Dermis microvascular lymphatic vessel endothelial cell (primary cell): Measurements from ENCODE around the gene ATP9A. TPM values are rescaled to one million over a fixed set of nuclear protein-coding genes. Genes with fewer than 3 reads are reported as not detected.
A peak's percentile ranks its signal among the peaks of the same experiment; 100 is the strongest.
"Not testable (repeated sequence)": the region's sequence is repeated elsewhere in the genome, so short reads cannot be mapped to it uniquely, and the experiment has no call there.

ENCODE experiments used
- DNase-seq, 2 donors: peaks; one replicate each; pipeline versions ENCODE4 v3.0.0 to v3.0.0-alpha.2; 2010; ENCODE audit warnings: low read depth in 2 of 2
- total RNA-seq: library from RNA; depleted of rRNA; stranded (reverse); fragments of >200 nt; gene quantifications from 2 replicates; pipeline ENCODE4 v1.2.1, GENCODE V29; 2014

The ATP9A gene
- total RNA-seq, 1 donor from 2014 or later, result 54.0 TPM

GRCh38 chr20:51757226-51757625 is 11.0 kb downstream of the ATP9A start:
- no peak for DNase-seq

GRCh38 chr20:51756653-51757052 is 11.5 kb downstream of the ATP9A start:
- DNase-seq, result no peak

GRCh38 chr20:51753220-51753619 is 15.0 kb downstream of the ATP9A start:
- DNase-seq, result not testable (repeated sequence)

- DNase-seq, result peak; percentile 78 to 90
Observed at GRCh38 chr20:51752343-51752951, 15.7 kb downstream of the ATP9A start.

DNA sequence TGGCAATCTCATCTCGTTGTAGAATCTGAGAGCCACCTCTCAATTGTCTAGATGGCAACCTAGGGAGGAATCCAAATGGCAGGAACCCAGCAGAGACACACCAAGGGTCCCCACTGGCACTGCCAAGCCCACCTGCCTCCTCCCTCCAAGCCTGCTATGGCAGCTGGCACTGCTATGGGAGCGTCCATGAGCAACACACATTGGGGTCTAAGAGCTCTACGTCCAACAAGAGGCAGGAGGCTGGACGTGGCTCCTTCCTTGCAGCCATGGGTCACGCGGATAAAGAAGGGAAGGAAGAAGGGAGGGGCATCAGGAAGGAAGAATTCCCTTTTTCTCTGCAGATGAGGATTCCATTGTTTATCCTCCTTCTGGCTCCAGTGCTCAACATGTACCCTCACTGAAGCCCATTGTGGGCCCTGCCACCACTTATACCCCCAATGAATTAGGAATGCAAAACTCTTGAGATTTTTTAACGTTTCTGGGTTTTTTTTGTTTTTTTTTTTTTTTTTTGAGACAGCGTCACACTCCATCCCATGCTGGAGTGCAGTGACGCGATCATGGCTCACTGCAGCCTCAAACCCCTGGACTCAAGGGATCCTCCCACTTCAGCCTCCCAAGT is 17.3 kb downstream of the ATP9A start:
- DNase-seq, result peak in 1 of 2 donors; percentile 12

DNA sequence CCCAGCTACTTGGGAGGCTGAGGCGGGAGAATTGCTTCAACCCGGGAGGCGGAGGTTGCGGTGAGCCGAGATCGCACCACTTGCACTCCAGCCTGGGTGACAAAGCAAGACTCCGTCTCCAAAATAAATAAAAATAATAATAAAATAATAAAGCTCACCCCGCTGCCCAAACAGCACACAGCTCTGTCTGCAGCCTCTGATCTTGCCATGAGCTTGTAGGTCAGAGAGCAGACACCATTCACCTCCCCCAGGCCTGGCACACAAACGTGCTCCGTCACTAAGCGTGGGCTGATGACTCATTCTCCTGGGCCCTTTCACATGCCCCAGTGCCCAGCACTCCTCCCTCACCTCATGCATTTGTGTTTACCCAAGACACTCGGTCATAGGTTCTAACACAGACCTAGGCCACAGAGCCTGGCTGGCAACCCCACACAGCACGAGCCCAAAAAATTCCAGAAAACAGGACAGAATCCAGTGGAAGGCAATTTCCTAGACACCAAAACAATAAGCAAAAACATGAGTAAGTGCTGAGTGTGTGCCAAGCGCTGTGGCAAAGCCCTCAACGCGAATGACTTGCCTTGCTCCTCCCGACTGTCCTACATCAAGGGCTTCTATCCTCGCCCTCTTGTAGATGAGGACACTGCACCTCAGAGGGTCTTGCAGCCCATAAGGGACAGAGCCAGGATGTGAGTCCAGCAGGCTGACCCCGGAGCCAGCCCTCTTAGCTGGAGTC is 18.0 kb downstream of the ATP9A start:
- peak; percentile 96 to 99 for DNase-seq

GRCh38 chr20:51749674-51750036 is 18.5 kb downstream of the ATP9A start:
- DNase-seq, result peak; percentile 27 to 67

DNA sequence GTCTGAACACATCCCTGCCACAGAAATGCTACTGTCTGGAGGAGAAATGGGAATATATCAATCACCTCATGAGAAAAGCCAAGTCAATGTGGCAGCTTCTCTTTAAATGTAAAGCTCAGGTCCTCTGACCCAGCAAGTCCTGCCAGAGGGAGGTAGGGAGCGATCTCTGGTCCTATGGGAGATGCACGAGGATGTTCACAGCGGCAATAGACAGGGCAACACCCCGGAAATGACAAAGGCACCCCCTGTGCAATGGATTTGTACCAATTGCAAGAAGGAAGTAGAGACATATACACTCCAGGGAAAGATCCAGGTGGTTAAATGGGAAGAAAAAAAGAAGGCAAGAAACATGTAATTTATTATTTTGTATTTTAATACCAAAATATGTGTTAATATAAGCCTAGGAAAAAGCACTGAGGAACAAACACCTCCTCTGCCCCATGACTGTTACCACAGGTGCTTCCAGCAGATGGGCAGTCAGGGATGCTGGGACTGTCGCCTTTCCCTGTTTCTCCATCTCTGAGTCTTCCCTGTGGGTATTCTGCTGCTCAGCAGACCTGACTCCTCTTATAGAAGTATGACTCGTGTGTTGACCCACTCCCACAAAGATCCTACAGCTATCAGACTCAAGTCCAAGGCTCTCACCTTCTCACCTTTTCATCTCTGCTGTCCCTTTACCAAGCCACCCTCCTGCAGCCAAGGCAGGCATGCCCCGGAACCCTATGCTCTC is 20.8 kb downstream of the ATP9A start:
- no peak for DNase-seq

DNA sequence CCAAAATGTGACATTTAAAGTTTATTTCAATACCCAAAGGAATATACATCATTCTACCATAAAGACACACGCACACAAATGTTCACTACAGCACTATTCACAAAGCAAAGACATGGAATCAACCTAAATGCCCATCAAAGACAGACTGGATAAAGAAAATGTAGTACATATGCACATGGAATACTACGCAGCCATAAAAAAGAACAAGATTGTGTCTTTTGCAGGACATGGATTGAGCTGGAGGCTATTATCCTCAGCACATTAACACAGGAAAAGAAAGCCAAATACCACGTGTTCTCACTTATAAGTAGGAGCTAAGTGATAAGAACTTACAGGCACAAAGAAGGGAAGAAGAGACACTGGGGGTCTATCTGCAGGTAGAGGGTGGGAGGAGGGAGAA is 22.4 kb downstream of the ATP9A start:
- DNase-seq, result no peak

DNA sequence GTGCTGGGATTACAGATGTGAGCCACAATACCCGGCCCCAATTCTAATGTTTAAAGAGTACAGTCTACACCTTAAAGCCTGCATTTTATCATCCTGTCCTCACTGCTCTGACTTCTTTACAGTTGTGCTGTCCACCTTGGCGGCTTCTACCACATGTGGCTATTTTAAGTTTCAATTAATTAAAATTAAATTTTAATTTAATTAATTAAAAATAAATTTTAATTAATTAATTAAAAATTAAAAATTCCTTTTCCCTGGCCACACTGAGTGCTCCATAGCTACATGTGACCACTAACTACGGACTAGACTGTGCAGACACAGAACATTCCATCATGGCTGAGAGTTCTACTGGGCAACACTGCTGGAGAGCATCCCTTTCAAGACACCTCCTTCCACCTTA is 27.4 kb downstream of the ATP9A start:
- DNase-seq, result no peak

- DNase-seq, result not testable (repeated sequence)
Observed at GRCh38 chr20:51740308-51740707, 27.9 kb downstream of the ATP9A start.

- DNase-seq, result no peak
Observed at GRCh38 chr20:51739722-51740249, 28.4 kb downstream of the ATP9A start.

DNA sequence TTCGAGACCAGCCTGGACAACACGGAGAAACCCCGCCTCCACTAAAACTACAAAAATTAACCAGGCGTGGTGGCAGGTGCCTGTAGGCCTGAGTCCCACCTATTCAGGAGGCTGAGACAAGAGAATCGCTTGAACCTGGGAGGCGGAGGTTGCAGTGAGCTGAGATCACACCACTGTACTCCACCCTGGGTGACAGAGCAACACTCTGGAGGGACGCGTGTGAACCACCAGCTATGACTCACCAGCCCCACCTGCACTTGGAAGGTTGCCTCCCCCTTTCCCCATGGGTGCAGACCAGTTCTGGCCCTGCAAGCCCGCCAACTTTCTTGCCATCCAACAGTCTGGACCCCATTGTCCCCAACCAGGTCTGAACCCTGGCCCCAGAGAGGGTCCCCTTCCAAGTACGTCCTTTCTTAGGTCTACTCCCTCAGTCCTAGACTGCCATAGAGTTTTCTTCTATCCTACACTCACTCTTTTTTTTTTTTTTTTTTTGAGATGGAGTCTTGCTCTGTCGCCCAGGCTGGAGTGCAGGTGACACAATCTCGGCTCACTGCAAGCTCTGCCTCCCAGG is 29.2 kb downstream of the ATP9A start:
- DNase-seq, result no peak

DNA sequence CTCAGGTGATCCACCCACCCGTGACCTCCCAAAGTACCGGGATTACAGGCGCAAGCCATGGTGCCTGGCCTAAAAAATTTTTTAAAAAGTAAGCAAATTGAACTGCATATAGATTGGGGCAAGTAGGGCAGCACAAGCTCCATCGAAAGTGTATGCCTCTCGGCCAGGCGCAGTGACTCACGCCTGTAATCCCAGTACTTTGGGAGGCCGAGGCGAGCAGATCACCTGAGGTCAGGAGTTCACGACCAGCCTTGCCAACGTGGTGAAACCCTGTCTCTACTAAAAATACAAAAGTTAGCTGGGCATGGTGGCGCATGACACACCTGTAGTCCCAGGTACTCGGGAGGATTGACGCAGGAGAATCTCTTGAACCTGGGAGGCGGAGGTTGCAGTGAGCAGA is 29.9 kb downstream of the ATP9A start:
- not testable (repeated sequence) for DNase-seq

DNA sequence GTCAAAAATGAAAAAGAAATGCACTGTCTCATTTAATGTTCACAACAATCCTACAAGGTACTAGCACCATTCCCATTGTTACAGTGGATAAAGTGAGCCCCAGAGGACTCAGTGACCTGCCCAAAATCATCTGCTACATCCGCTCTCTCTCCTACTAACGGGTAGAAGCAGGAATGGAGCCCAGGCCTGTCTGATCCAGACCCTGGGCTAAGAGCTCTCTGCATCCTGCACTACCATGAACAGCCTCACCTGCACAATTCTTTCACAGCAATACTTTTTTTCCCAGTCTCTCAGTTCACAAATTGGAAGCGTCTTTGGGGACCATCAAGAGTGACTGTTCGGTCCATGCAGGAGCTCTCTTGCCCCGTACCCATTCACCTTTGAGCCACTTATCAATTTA is 31.2 kb downstream of the ATP9A start:
- no peak for DNase-seq

DNA sequence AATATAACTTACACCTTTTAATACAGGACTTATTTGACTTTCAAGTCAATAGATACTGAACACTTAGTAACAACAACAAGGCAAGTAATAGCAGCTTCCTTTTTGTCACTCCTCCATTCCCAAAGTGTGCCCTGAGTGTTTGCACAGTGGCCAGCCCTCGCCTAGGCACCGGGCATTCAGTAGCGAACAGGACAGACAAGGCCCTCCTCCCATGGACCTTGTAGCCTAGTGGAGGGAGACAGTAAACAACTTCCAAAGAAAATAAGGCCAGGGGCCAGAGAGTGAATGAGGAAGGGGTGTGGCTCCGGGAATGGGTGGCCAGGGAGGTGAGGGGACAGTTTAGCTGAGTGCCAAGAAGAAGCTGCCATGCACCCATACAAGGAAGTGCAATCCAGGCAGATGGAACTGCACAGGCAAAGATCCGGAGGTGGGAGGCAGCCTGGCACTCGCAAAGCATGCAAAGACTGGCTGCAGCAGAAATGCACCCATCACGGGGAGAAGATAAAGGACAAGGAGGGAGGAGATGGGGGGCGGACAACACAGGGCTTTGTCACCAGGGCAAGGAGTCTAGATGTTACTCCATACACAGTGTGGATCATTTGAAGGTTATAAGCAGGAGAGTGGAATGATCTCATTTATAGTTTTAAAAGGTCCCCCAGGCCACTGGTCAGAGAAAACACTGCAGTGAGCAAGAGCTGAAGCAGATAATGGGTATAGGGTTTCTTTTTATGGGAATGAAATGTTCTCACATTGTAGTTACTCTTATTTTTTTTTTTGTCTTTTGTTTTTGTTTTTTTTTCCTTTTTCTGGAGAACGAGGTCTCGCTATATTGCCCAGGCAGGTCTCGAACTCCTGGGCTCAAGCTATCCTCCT is 32.2 kb downstream of the ATP9A start:
- DNase-seq, result no peak

DNA sequence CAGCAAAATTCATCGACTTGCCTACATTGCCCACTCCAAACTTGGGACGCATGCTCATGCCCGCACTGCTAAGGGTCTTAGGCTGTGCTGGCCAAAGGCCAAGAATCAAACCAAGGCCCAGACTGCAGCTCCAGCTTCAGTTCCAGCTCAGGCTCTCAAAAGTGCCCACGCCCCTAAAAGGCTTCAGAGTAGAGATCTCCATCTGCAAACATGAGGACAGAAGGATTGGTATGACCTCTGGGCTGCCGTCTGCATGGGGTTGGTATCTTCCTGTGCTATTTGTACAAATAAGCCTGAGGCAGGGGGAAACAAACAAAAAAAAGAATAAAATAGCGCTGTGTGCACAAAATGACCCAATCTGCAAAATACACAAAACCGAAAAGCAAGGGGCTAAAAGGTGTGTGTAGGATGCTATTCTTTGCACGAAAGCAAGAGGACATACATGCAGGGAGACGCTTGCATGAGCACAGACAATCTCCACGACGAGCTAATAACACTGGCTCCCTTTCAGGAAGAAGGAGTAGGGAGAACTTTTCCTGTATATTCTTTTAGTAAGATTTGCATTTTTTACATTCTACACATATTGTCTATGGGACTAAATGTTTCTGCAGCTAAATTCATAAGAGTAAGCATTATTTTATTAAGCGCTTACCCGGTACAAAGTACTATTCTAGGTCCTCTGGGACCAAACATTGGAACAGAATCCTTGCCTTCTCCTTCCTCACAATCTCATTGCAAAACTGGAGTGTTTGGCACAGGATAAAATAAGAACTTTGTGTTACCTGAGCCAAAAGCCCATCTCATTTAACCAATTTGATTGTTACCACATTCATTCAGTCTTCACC is 33.1 kb downstream of the ATP9A start:
- DNase-seq, result no peak

DNA sequence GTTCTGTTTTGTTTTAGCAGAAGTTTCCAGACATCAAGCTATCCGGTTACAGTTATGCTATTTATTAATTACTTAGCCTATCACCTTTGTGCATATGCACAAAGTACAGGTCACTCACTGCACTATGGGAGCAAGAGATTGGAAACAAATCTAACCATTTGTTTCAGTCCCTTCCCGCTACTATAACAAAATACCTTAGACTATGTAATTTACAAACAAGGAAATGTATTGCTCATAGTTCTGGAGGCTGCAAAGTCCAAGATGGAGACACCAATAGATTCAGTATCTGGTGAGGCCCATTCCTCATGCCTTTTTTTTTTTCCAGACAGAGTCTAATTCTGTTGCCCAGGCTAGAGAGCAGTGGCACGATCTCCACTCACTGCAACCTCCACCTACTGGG is 35.1 kb downstream of the ATP9A start:
- no peak for DNase-seq

DNA sequence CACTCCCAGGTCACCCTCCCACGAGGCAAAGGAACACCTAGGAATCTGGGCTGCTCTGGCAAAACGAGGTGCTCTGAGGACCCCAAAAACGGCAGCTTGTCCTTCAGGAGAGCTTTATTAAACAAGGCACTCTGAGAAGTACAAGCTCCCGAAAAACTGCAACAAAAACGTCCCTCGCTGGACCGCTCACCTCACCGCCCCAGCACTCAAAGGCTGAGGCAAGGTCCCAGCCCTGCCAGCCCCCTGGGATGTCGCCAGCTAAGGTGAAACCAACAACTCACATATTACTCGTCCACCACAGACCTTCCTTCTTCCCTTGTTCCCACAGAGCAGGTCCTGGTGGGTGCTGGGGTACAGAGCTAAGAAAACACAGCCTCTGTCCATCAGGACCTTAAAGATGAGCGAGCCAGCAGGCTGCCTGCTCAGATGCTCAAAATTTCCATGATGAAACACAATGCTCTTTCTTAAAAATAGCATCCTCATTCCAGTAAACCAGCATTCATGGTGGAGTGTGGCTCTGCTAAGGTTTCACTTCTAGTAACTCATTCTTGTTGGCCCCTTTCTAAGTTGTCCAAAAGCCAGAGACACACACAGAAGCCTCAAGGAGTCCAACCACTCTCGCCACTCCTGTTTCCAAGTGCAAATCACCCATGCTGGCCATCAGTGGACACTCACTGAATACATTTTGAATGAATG is 35.9 kb downstream of the ATP9A start:
- DNase-seq, result no peak
